Adipose tissue (tissue), 3 donors: Measurements from ENCODE around the gene CAPN12. TPM values are rescaled to one million over a fixed set of nuclear protein-coding genes. Genes with fewer than 3 reads are reported as not detected.
"Not testable (repeated sequence)": the region's sequence is repeated elsewhere in the genome, so short reads cannot be mapped to it uniquely, and the experiment has no call there.

Experiments used
- H3K27ac ChIP-seq: one replicate; pipeline ENCODE4 v1.5.1; 2013; ENCODE audit warnings: low read depth, low read length
- WGBS, 3 donors: extraction: QIAGEN DNeasy Blood & Tissue Kit; methylation state at CpG; one replicate each; pipeline ENCODE4 v1.1.7; 2013; 5-methylcytosine and 5-hydroxymethylcytosine counted together
- polyA plus RNA-seq, 3 donors: library from polyadenylated mRNA; stranded (reverse); fragments of 200-250 nt; gene quantifications; one replicate each; pipeline ENCODE4 v1.2.3, GENCODE V29; 2013
- donor health status: healthy with polysubstance abuse.
- donor health status: Bipolar disorder and iron deficiency.
- donor health status: healthy.

The CAPN12 gene
- polyA plus RNA-seq, 3 donors: 1.6 to 4.3 (median 3.1) TPM

- 82 to 87% (median 84%) methylated on average over 13 of the region's 13 CpGs for WGBS, 3 donors
- H3K27ac ChIP-seq: no peak overlapping the region
These were observed 30.1 kb upstream of the CAPN12 start for GRCh38 chr19:38774181-38774950.

- 82 to 88% (median 84%) methylated on average over 9 to 10 of the region's 14 CpGs for WGBS, 3 donors
These were observed 29.3 kb upstream of the CAPN12 start, which contains the start of gene LGALS7 for GRCh38 chr19:38773469-38774177. TSS of gene LGALS7 (minus strand) at chr19:38773517. CDS start at chr19:38773492, 25 bp downstream.

GRCh38 chr19:38771569-38771968, 27.3 kb upstream of the CAPN12 start:
- 55 to 86% (median 79%) methylated on average over 3 to 4 of the region's 30 CpGs for WGBS, 3 donors
- not testable (repeated sequence) for H3K27ac ChIP-seq

More at GRCh38 chr19:38773469-38774177, 29.3 kb upstream of the CAPN12 start, which contains the start of gene LGALS7:
- H3K27ac ChIP-seq: no peak within 1 kb of the TSS

- WGBS, 3 donors: 12 to 63% (median 45%) methylated on average over 1 of the region's 22 CpGs
- H3K27ac ChIP-seq: not testable (repeated sequence)
These were observed 26.6 kb upstream of the CAPN12 start for GRCh38 chr19:38770949-38771275.

GRCh38 chr19:38770228-38770948, 26.1 kb upstream of the CAPN12 start:
- H3K27ac ChIP-seq: not testable (repeated sequence)
- WGBS, 3 donors: 4 to 6% (median 4%) methylated on average over 22 to 25 of the region's 58 CpGs

- WGBS, 3 donors: 9 to 17% (median 9%) methylated on average over 38 to 42 of the region's 42 CpGs
- H3K27ac ChIP-seq: no peak overlapping the region
These were observed 25.4 kb upstream of the CAPN12 start for GRCh38 chr19:38769635-38770211.

GRCh38 chr19:38766276-38767047, 22.2 kb upstream of the CAPN12 start:
- WGBS, 3 donors: 85 to 95% (median 88%) methylated on average over 10 of the region's 10 CpGs
- no peak overlapping the region for H3K27ac ChIP-seq

GRCh38 chr19:38765214-38765613, 20.9 kb upstream of the CAPN12 start:
- WGBS, 3 donors: 96 to 100% (median 99%) methylated on average over 2 of the region's 2 CpGs
- no peak overlapping the region for H3K27ac ChIP-seq

- 66 to 98% (median 97%) methylated on average over 3 of the region's 3 CpGs for WGBS, 3 donors
- no peak overlapping the region for H3K27ac ChIP-seq
These were observed 19.5 kb upstream of the CAPN12 start for GRCh38 chr19:38763795-38764220.

GRCh38 chr19:38761884-38762389, 17.7 kb upstream of the CAPN12 start:
- H3K27ac ChIP-seq: not testable (repeated sequence)
- WGBS, 3 donors: 95 to 96% (median 95%) methylated on average over 9 of the region's 9 CpGs

- 74 to 84% (median 83%) methylated on average over 6 of the region's 6 CpGs for WGBS, 3 donors
- not testable (repeated sequence) for H3K27ac ChIP-seq
These were observed 16.7 kb upstream of the CAPN12 start for GRCh38 chr19:38760805-38761517.

- WGBS, 3 donors: 43 to 49% (median 46%) methylated on average over 10 of the region's 10 CpGs
These were observed 15.3 kb upstream of the CAPN12 start for GRCh38 chr19:38759590-38760003.

GRCh38 chr19:38754196-38754595, 9.9 kb upstream of the CAPN12 start:
- not testable (repeated sequence) for H3K27ac ChIP-seq
- WGBS, 3 donors: 27 to 90% (median 89%) methylated on average over 1 to 2 of the region's 2 CpGs

More at GRCh38 chr19:38759590-38760003, 15.3 kb upstream of the CAPN12 start:
- H3K27ac ChIP-seq: no peak overlapping the region

- 51 to 88% (median 84%) methylated on average over 3 of the region's 3 CpGs for WGBS, 3 donors
- H3K27ac ChIP-seq: not testable (repeated sequence)
These were observed 9.5 kb upstream of the CAPN12 start for GRCh38 chr19:38753783-38754182.

GRCh38 chr19:38745316-38745715, 1.0 kb upstream of the CAPN12 start:
- WGBS, 3 donors: 78 to 92% (median 87%) methylated on average over 7 of the region's 7 CpGs
- no peak overlapping the region for H3K27ac ChIP-seq

GRCh38 chr19:38744874-38745273, 600 bp upstream of the CAPN12 start:
- WGBS, 3 donors: 80 to 88% (median 87%) methylated on average over 6 of the region's 6 CpGs
- no peak overlapping the region for H3K27ac ChIP-seq
